Stimulated activated CD8-positive, alpha-beta memory T cell treated with anti-CD3 and anti-CD28 coated beads, Interleukin-7, amount 100 ng/mL, for 48 hours (primary cell): ENCODE data around the gene PABPC1L2B.
"Not testable (repeated sequence)": the region's sequence is repeated elsewhere in the genome, so short reads cannot be mapped to it uniquely, and the experiment has no call there.

Experiments used
- DNase-seq, 2 donors: peaks; one replicate each; pipeline ENCODE4 v3.0.0-alpha.2; 2020; ENCODE audit warnings: low read depth in 1 of 2; ENCODE audit errors: extremely low read depth in 1 of 2

PABPC1L2B gene

DNA sequence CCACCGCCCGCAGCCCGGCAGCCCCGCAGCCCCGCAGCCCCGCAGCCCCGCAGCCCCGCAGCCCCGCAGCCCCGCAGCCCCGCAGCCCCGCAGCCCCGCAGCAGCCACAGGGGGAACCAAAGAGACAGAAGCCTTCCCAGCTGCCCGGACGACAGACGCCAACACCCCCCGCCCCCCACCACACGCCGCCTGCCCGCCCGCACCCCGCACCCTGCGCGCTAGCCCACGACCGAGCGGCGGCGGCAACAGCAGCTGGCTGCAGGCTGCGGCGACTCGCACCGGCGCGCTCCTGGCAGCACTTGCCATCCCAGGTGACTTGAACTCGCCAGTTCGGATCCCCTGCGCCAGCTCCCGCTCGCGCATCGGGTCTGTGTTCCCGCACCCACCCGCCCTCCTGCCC lies at the start of gene PABPC1L2B:
Gene PABPC1L2B, plus strand, starts transcription at position 207 of the 400 bp plus-strand sequence. CDS start 704 bp downstream, outside the sequence.
- not testable (repeated sequence) for DNase-seq

DNA sequence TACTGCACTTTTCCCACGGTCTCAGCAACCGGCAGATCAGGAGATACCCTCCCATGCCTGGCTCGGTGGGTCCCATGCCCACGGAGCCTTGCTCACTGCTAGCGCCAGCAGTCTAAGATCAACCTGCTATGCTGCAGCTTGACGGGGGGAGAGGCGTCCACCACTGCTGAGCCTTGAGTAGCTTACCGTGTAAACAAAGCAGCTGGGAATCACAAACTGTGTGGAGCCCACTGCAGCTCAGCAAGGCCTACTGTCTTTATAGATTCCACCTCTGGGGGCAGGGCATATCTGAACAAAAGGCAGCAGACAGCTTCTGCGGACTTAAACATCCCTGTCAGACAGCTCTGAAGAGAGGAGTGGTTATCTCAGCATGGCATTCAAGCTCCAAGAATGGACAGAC lies 42.8 kb upstream of the PABPC1L2B start:
- DNase-seq: not testable (repeated sequence)

DNA sequence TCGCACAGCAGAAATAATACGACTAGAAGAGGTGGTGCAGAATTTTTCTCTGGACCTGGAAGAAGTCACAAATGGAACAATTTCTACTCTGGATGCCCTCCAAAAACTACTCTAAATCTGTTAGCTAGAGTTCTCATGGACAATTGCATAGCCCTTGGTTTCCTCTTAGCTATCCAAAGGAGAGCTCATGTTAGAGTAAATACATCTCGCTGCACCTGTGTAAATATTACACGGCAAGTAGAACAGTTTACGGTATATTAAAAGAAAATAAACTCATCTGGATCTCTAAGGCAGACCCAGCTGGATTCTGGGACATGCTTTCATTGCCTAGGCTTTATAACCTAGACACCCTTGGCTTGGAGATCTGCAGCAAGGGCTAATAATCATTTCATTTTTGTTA lies 30.9 kb upstream of the PABPC1L2B start:
- not testable (repeated sequence) for DNase-seq

DNA sequence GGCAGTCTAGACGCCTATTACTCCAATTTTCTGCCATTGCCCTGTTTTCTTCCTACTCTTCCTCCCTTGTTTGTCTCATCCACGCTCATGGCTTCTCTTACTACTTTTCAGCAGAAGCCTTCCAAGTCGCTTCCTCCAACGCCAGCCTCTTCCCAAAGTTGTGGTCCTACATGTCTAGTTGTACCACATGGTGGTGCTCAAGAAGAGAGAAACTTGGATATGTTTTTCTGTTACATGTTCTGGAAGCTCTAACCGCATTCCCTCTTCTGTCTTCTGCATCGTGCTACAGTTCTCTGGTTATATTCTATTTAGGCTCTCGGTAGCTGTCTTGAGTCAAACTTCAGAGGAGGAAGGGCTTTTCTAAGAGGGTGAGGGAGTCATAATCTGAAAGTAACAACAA lies 27.9 kb upstream of the PABPC1L2B start:
- DNase-seq: not testable (repeated sequence)

DNA sequence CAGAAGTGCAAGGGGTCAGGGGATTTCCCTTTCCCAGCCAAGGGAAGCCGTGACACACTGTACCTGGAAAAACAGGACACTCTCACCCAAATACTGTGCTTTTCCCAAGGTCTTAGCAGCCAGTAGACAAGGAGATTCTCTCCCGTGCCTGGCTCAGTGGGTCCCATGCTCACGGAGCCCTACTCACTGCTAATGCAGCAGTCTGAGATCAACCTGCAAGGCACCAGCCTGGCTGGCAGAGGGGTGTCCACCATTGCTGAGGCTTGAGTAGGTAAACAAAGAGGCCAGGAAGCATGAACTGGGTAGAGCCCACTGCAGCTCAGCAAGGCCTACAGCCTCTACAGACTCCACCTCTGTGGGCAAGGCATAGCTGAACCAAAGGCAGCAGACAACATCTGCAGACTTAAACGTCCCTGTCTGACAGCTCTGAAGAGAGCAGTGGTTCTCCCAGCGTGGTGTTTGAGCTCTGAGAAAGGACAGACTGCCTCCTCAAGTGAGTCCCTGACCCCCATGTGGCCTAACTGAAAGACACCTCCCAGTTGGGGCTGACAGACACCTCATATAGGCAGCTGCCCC lies 21.8 kb upstream of the PABPC1L2B start:
- not testable (repeated sequence) for DNase-seq

DNA sequence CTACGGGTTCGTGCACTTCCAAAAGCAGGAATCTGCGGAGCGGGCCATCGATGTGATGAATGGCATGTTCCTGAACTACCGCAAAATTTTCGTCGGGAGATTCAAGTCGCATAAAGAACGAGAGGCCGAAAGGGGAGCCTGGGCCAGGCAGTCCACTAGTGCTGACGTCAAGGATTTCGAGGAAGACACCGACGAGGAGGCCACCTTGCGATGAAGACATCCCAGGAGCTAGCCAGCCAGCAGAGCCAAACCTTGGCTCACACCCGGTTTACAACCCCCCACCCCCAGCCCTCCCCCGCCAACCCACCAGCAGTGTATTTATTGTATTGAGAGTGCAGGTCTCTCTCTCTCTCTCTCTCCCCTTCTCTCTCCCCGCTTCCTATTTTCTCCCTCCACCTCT lies 1.3 kb downstream of the PABPC1L2B start:
- DNase-seq: not testable (repeated sequence)

DNA sequence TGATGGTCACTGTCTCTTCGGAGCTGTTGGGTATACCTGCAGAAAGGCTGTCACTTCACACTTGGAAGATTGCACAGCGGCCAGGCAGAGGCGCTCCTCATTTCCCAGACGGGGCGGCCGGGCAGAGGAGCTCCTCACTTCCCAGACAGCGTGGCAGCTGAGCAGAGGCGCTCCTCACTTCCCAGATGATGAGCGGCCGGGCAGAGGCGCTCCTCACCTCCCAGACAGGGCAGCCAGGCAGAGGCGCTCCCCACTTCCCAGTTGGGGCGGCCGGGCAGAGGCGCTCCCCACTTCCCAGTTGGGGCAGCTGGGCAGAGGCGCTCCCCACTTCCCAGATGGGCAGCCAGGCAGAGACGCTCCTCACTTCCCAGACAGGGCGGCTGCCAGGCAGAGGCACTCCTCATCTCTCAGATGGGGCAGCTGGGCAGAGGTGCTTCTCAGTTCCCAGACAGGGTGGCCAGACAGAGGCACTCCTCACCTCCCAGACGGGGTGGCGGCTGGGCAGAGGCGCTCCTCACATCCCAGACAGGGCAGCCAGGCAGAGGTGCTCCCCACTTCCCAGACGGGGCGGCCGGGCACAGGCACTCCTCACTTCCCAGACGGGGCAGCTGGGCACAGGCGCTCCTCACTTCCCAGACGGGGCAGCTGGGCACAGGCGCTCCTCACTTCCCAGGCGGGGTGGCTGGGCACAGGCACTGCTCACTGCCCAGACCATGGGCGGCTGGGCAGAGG lies 18.8 kb downstream of the PABPC1L2B start:
- DNase-seq: no peak

DNA sequence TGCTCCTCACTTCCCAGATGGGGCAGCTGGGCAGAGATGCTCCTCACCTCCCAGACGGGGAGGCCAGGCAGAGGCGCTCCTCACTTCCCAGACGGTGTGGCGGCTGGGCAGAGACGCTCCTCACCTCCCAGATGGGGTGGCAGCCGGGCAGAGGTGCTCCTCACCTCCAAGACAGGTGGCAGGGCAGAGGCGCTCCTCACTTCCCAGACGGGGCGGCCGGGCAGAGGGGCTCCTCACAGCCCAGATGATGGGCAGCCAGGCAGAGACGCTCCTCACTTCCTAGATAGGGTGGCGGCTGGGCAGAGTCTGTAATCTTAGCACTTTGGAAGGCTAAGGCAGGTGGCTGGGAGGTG lies 19.3 kb downstream of the PABPC1L2B start:
- not testable (repeated sequence) for DNase-seq

DNA sequence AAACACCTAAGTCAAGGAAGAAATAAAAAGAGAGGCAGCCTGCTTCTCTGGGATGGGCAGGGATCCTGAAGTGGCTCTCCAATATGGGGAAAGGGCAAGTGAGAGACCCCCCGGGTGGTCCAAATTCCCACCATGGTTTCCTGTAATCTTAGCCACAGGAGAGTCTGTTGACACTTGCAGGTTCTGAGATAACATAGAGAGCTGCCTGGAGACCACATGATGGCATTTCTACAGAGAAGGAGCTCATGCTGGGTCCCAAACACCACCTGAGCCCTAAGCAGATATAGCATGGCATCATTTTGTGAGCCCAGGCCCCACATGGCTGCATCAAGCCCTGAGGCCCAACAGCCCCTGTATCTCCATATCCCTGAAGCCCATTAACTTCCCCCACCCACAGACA lies 26.1 kb downstream of the PABPC1L2B start:
- DNase-seq: no peak
